Effector memory CD8-positive, alpha-beta T cell (primary cell): Measurements from ENCODE around the gene PBX1.

ENCODE experiments used
- ATAC-seq: fragments of 150-1000 bp; cut with Tn5 transposase; replicated peaks from 2 replicates; pipeline ENCODE4 v1.10.0; 2021; ENCODE audit warnings: mild to moderate bottlenecking, moderate library complexity
- DNase-seq, 3 experiments: peaks; one replicate each; pipeline ENCODE4 v3.0.0; 2021
- H3K27ac Mint-ChIP-seq, 2 donors: one replicate each; pipeline ENCODE4 v1.8.0; 2022; ENCODE audit warnings: mild to moderate bottlenecking in 2 of 2, mixed read lengths in 2 of 2, moderate library complexity in 2 of 2
- H3K27me3 Mint-ChIP-seq, 2 donors: one replicate each; pipeline ENCODE4 v1.8.0; 2022; ENCODE audit warnings: mixed read lengths in 2 of 2
- H3K36me3 Mint-ChIP-seq: one replicate; pipeline ENCODE4 v1.8.0; 2022; ENCODE audit warnings: mild to moderate bottlenecking, moderate library complexity, mixed read lengths; ENCODE audit not compliant: insufficient read depth
- H3K4me1 Mint-ChIP-seq, 2 donors: one replicate each; pipeline ENCODE4 v1.8.0; 2022; ENCODE audit warnings: low read depth in 2 of 2, mixed read lengths in 2 of 2
- H3K4me3 Mint-ChIP-seq, 2 donors: one replicate each; pipeline ENCODE4 v1.8.0; 2022; ENCODE audit warnings: mild to moderate bottlenecking in 2 of 2, mixed read lengths in 2 of 2, moderate library complexity in 2 of 2
- H3K9me3 Mint-ChIP-seq, 2 donors: one replicate each; pipeline ENCODE4 v1.8.0; 2022; ENCODE audit warnings: mixed read lengths in 2 of 2

The PBX1 gene

GRCh38 chr1:164692420-164692819, 133.4 kb downstream of the PBX1 start:
- peaks cover 0 to 2% of the 10 kb centered on the region in 2 donors for H3K9me3 Mint-ChIP-seq
- H3K27me3 Mint-ChIP-seq: no peaks in the 10 kb centered on the region
- H3K36me3 Mint-ChIP-seq: no peaks in the 10 kb centered on the region
- H3K4me3 Mint-ChIP-seq: no peak overlapping the region
- no peak for DNase-seq
- H3K4me1 Mint-ChIP-seq: no peaks in the 10 kb centered on the region
- ATAC-seq: no peak
- no peak overlapping the region for H3K27ac Mint-ChIP-seq

GRCh38 chr1:164693564-164694359, 134.8 kb downstream of the PBX1 start:
- ATAC-seq (no peak), DNase-seq (no peak)
- Mint-ChIP-seq H3K4me3 (no peak overlapping the region), H3K36me3 (no peaks in the 10 kb centered on the region), H3K4me1 (no peaks in the 10 kb centered on the region), H3K27me3 (no peaks in the 10 kb centered on the region), H3K27ac (no peak overlapping the region), H3K9me3 (peaks cover 0 to 2% of the 10 kb centered on the region in 2 donors)

GRCh38 chr1:164694505-164694904, 135.5 kb downstream of the PBX1 start:
- Mint-ChIP-seq H3K9me3 (peaks cover 0 to 2% of the 10 kb centered on the region in 2 donors), H3K36me3 (no peaks in the 10 kb centered on the region), H3K4me1 (no peaks in the 10 kb centered on the region), H3K27ac (no peak overlapping the region), H3K4me3 (no peak overlapping the region), H3K27me3 (no peaks in the 10 kb centered on the region)
- no peak for DNase-seq
- no peak for ATAC-seq

DNA sequence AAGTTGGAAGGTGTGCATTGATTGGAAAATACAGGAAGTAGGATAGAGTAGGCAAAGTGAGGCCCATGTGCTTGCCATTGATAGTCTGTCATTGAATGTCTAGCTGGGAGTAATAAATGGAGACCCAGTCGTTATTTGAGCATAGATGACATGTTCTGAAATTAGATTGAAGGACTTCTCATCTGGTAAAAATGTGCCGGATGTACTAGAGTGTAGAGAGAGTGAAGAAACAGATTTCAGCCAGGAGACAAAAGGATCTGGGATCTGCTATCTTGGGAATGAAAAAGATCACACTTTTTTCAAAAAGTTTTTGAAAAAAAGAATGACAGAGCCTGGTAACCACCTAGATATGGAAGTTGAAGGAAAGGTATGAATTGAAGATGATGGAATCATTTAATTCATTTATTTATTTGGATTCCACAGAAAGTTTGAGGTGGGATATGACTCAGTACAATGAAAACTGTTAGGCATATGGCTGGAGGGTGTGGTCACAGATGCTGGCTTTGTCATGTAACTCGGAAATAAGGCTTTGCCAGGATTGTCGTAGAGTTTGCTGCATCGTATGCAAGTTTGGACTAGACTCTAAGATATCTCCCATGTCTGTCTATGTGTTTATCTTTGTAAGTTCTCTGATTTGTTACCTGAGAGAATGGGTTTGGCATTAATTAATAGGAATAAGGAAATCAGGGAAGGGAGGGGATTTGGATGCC, 137.1 kb downstream of the PBX1 start:
- Mint-ChIP-seq H3K36me3 (no peaks in the 10 kb centered on the region), H3K4me1 (peaks cover 0 to 2% of the 10 kb centered on the region in 2 donors), H3K27ac (no peak overlapping the region), H3K9me3 (peaks cover 0 to 2% of the 10 kb centered on the region in 2 donors), H3K27me3 (no peaks in the 10 kb centered on the region), H3K4me3 (no peak overlapping the region)
- ATAC-seq (no peak), DNase-seq (no peak)

- Mint-ChIP-seq H3K4me1 (peaks cover 0 to 2% of the 10 kb centered on the region in 2 donors), H3K36me3 (no peaks in the 10 kb centered on the region), H3K27me3 (no peaks in the 10 kb centered on the region), H3K4me3 (no peak overlapping the region), H3K9me3 (peaks cover 0 to 4% of the 10 kb centered on the region in 2 donors), H3K27ac (no peak overlapping the region)
- DNase-seq (no peak), ATAC-seq (no peak)
Measured at GRCh38 chr1:164699815-164700491, 141.0 kb downstream of the PBX1 start.

DNA sequence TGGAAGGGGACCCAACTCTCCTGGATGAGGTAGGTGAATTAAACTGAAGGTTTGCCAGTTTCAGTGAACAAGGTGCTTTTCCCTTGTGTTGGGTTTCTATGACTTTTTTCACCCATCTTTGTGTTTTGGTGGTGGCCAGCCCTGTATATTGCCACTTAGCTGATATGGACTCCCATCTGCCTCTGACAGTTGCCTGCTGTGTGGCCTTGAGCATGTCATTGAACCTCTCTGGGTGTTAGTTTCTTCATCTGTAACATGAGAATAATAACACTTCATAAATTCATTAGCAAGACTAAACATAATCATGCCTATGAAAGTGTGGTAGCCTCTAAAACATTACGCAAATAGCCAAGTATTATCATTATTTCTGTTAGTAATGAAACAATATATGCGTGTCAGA, 141.7 kb downstream of the PBX1 start:
- no peak overlapping the region for H3K27ac Mint-ChIP-seq
- H3K4me3 Mint-ChIP-seq: no peak overlapping the region
- peaks cover 0 to 2% of the 10 kb centered on the region in 2 donors for H3K4me1 Mint-ChIP-seq
- no peaks in the 10 kb centered on the region for H3K36me3 Mint-ChIP-seq
- no peaks in the 10 kb centered on the region for H3K27me3 Mint-ChIP-seq
- DNase-seq (no peak), ATAC-seq (no peak)
- H3K9me3 Mint-ChIP-seq: peaks cover 0 to 4% of the 10 kb centered on the region in 2 donors

DNA sequence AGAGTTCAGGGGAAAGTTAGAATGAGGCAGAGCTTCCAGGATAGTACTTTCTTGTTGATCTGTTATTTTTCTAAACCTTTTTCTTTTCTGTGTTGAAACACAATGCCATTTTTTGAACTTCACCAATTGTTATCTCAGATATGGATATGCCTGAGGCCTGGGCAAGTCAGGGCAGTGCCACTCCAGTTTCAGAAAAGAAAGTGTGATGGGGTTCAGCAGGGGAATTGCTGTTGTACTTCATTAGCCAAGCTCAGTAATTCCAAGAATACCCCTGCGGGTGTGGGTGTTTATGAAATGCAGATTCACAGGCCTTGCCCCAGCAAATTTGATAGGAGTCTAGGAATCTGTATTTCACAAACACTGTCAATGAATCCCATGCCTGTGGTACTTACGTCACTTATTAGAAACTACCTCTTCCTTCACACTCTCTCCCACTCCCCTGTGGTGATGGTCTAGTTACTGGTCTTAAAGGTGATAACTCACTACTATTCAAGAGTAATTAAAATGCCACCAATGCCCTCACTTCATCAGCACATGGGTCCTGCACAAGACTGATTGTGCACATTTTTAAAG, 142.3 kb downstream of the PBX1 start:
- H3K27ac Mint-ChIP-seq: no peak overlapping the region
- ATAC-seq (no peak), DNase-seq (no peak)
- no peaks in the 10 kb centered on the region for H3K36me3 Mint-ChIP-seq
- H3K9me3 Mint-ChIP-seq: peaks cover 0 to 4% of the 10 kb centered on the region in 2 donors
- no peaks in the 10 kb centered on the region for H3K27me3 Mint-ChIP-seq
- peaks cover 0 to 2% of the 10 kb centered on the region in 2 donors for H3K4me1 Mint-ChIP-seq
- H3K4me3 Mint-ChIP-seq: no peak overlapping the region

DNA sequence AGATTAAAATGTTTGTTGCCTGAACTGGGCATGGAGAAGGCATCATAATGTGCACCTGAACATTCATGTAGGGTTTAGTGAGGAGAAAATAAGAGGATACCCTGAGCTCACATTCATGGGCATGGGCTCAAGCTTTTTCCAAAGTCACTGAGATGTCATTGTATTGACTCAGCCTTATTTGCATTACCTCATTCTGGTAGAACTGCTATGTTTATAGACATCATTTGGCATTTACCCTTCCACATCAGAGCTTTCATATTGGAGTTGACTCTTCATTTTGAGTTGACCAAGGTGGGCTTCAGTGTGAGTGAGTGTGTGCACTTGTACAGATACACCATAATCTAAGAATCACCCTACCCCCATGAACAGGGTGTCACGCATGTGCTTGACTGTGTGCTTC, 143.2 kb downstream of the PBX1 start:
- Mint-ChIP-seq H3K4me1 (peaks cover 0 to 2% of the 10 kb centered on the region in 2 donors), H3K36me3 (no peaks in the 10 kb centered on the region), H3K27me3 (no peaks in the 10 kb centered on the region), H3K27ac (no peak overlapping the region), H3K4me3 (no peak overlapping the region), H3K9me3 (peaks cover 0 to 3% of the 10 kb centered on the region in 2 donors)
- no peak for ATAC-seq
- DNase-seq: no peak

- Mint-ChIP-seq H3K27ac (no peak overlapping the region), H3K27me3 (no peaks in the 10 kb centered on the region), H3K4me1 (peaks cover 0 to 2% of the 10 kb centered on the region in 2 donors), H3K36me3 (no peaks in the 10 kb centered on the region), H3K9me3 (peaks cover 0 to 3% of the 10 kb centered on the region in 2 donors), H3K4me3 (no peak overlapping the region)
- no peak for DNase-seq
- no peak for ATAC-seq
Measured at GRCh38 chr1:164702664-164703063, 143.7 kb downstream of the PBX1 start.

DNA sequence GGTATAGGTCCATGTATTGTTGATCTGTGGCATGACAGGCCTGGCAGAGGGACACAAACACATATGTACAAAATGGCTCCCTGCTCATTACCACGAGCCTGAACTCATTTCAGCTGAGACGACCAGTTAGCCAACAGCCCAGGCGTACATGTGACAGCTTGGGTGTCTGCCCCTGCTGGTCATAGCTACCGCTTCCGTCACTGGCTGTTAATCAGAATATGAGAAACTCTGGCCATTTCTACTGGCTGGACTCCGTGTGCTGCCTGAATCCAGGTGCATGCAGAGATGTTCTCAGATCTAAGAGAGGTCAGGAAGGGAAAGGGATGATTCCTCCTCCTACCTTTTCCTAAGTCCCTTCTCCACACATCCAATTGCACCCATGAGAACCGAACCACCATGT, 144.5 kb downstream of the PBX1 start:
- Mint-ChIP-seq H3K9me3 (peaks cover 0 to 3% of the 10 kb centered on the region in 2 donors), H3K27me3 (no peaks in the 10 kb centered on the region), H3K4me1 (peaks cover 0 to 2% of the 10 kb centered on the region in 2 donors)

GRCh38 chr1:164703960-164704411, 145.0 kb downstream of the PBX1 start:
- no peaks in the 10 kb centered on the region for H3K36me3 Mint-ChIP-seq
- H3K27me3 Mint-ChIP-seq: no peaks in the 10 kb centered on the region
- ATAC-seq (no peak), DNase-seq (no peak)
- no peak overlapping the region for H3K4me3 Mint-ChIP-seq
- H3K4me1 Mint-ChIP-seq: peaks cover 0 to 2% of the 10 kb centered on the region in 2 donors
- H3K9me3 Mint-ChIP-seq: peaks cover 0 to 3% of the 10 kb centered on the region in 2 donors
- H3K27ac Mint-ChIP-seq: no peak overlapping the region

More for the DNA sequence above, 144.5 kb downstream of the PBX1 start:
- DNase-seq (no peak), ATAC-seq (no peak)
- no peak overlapping the region for H3K27ac Mint-ChIP-seq
- H3K4me3 Mint-ChIP-seq: no peak overlapping the region
- H3K36me3 Mint-ChIP-seq: no peaks in the 10 kb centered on the region

DNA sequence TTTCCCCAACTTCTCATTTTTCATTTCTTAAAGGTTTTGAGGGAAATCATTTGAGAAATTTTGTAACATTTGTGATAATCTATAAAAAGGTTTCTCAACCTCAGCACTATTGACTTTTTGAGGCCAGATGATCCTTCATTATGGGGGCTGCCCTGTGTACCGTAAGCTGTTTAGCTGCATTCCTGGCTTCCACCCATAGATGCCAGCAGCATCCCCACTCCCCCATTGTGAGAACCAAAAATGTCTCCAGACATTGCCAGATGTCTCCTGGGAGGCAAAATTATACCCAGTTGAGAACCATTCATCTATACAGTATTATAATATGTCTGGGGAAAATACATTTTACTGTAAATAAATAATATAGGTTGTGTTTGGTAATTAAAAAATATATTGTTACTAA, 146.0 kb downstream of the PBX1 start:
- Mint-ChIP-seq H3K36me3 (no peaks in the 10 kb centered on the region), H3K27ac (no peak overlapping the region), H3K4me1 (peaks cover 0 to 2% of the 10 kb centered on the region in 2 donors), H3K4me3 (no peak overlapping the region), H3K9me3 (peaks cover 0 to 3% of the 10 kb centered on the region in 2 donors), H3K27me3 (no peaks in the 10 kb centered on the region)
- ATAC-seq: no peak
- no peak for DNase-seq

DNA sequence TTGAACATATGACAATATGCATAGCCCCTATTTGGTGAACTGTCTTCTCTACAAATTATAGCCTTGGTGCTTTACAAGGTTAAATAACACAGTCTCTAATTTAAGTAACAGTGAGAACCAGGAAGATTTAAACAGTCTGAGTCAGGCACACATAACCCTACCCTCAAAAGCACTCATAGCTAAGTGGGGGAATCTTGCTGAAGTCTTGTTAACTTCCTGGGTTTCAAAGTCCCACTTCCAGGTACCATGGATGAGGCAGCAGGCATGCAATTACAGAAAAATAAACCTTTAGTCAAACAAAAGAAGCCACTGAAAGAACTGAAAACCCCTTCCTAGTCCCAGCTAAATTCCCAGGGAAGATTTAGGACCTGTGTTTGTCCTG, 147.6 kb downstream of the PBX1 start:
- H3K27me3 Mint-ChIP-seq: no peaks in the 10 kb centered on the region
- no peaks in the 10 kb centered on the region for H3K4me1 Mint-ChIP-seq
- H3K4me3 Mint-ChIP-seq: no peak overlapping the region
- no peaks in the 10 kb centered on the region for H3K36me3 Mint-ChIP-seq
- H3K27ac Mint-ChIP-seq: no peak overlapping the region
- ATAC-seq (no peak), DNase-seq (no peak)
- peaks cover 0 to 3% of the 10 kb centered on the region in 2 donors for H3K9me3 Mint-ChIP-seq
